HG03108 (cell line): ENCODE data around the gene SMAGP.
"Not testable (repeated sequence)": the region's sequence is repeated elsewhere in the genome, so short reads cannot be mapped to it uniquely, and the experiment has no call there.

Source experiments
- ATAC-seq: cut with Tn5 transposase; IDR thresholded peaks from one replicate; pipeline ENCODE4 v1.9.1; 2021; ENCODE audit warnings: moderate library complexity; ENCODE audit not compliant: unreplicated experiment

The SMAGP gene, protein sequence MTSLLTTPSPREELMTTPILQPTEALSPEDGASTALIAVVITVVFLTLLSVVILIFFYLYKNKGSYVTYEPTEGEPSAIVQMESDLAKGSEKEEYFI

DNA sequence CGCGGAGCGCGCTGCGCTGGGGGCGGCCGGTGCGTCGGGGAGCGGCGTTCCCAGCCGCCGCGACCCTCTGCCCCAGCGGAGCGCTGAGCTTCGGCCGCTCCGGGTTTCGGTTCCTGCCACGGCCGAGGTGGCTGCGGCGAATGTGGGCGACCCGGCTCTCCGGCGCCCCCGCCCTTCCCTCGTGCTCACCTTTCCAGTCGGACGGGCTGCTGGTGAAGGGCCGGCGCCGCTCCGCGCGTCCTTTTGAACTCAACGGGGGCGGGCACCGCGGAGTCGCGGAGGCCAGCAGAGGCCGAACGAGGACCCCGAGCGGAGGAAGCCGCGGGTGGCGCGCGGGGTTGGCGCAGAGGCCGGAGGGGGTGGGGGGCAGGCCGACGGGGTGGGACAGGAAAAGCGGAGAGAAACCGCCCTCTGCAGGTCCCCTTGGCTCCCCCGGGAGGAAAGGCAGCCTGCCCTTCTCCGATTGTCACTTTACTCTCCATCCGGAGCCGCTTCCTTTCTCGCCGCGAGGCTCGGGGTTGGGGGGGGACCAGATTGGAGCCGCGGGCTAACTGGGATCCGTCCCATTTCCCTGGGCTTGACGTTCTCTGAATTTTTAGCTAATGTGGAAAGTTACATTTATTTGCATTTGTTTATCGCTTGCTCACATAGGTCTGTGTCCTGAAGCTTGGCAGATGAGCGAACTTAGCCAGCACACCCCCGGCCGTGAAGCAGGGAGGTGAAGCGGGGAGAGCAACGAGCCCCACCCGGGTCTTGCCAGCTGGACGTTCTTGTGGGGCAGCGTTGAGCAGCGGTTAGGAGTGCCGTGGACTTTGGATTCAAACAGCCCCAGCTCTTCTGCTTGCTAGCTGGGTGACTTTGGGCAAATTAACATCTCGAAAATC lies at the start of gene SMAGP:
SMAGP (minus strand) TSS at position 349 of the 884 bp plus-strand sequence. CDS start 1,137 bp downstream, outside the sequence.
- ATAC-seq = peak; percentile 67

DNA sequence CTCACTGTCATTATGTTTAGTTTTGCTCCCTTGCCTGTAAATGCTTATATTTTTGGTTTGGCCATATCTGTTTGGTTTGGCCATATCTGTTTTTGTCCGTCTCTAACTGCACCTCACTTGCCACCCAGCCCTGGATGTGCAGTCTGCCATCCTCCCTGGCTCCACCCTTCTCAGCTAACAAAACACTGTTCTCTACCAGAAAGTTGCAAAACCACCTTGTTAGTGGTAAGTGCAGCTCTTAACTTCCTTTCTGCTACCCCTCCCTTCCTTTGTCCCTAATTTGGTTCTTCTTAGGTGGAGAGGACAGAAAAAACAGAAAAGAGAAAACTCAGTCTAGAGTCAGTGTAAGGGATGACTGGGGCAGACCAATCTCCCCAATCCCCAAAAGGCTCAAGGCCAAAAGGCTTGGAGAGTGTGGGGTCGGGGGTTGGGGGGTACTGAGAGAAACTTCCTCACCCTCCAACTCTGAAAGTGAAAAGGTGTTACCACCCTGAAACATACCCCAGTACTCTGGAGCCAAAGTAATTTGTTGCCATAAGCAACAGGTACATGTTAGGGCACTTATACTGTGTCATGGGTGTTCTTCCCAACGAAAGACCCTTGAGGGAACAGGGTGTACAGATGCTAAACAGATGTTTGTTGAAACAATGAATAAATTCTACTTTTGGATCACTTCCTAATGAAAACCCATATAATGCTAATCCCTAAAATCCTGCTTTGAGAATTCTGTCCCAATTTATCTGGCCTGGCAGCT lies 48.8 kb upstream of the SMAGP start:
- ATAC-seq = peak; percentile 60

DNA sequence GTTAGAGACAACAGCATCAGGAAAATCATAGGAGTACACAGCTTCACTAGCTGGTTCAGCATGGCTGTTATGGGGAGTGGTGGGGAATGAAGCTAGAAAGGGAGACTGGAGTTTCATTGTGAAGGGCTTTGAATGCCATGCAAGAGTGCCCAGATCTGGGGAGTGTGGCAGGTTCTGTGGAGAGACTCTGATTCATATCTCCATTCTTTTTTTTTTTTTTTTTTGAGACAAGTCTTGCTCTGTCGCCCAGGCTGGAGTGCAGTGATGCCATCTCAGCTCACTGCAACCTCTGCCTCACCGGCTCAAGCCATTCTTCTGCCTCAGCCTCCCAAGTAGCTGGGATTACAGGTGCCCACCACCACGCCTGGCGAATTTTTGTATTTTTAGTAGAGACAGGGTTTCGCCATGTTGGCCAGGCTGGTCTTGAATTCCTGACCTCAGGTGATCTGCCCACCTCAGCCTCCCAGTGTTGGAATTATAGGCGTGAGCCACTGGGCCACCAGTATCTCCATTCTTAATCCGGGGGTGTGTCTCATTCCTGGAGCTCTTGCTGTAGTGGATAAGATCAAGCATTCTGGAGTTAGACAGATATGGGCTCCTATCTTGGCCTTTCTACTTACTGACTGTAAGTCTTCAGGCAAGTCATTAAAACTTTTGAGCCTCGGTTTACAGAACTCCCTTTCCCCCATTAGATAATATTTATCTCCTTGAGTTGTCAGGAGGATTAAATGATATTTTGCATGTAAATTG lies 48.0 kb upstream of the SMAGP start:
- not testable (repeated sequence) for ATAC-seq

DNA sequence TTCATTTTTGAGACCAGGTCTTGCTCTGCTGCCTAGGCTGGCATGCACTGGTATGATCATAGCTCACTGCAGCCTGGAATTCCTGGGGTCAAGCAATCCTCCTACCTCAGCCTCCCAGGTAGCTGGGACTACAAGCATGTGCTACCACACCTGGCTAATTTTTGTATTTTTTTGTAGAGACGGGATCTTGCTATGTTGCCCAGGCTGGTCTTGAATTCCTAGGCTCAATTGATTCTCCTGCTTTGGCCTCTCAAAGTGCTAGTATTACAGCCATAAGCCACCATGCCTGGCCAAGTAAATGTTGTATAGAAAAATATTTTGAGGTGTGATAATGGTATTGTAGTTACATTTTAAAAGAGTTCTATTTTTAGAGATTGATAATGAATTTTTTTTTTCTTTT lies 41.2 kb upstream of the SMAGP start:
- no peak for ATAC-seq

DNA sequence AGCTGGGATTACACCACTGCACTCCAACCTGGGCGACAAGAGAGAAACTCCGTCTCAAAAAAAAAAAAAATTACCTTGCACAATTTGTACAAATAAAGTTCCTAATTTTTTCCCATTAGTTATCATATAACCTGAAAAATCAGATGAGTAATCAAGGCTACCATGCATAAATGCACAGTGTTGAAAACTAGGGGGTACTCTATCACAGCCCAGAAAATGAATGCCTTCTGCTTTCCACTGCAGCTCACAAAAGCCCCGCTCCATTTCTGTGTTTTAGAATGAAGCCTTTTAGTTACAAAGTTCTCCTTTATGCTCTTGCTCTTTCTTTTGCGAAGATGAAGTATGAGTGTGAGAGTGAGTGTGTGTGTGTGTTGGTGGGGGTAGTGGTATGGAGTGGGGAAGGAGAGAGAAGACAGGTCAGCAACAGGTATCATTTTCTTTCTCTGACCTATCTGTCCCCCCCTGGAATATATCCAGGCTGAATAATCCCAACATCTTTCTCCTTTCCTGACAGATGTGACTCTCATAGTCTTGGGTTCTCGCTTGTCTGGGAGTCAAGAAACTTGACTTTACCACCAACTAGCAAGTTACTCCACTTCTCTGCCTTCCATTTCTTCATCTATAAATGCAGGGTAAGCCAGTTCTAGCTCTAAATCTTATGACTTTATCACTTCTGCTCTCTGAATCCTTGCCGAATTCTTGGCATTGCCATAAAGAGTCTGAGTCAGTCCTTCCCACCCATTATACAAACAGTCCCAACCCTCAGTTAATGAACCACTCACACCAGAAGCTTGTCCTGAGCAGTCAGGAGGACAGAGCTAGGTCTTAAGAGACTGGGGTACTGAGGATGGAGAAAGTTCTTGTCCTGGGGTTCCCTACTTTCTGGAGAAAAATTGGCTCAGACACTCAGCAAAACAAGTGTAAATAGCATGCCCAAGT lies 37.7 kb upstream of the SMAGP start:
- ATAC-seq = no peak

DNA sequence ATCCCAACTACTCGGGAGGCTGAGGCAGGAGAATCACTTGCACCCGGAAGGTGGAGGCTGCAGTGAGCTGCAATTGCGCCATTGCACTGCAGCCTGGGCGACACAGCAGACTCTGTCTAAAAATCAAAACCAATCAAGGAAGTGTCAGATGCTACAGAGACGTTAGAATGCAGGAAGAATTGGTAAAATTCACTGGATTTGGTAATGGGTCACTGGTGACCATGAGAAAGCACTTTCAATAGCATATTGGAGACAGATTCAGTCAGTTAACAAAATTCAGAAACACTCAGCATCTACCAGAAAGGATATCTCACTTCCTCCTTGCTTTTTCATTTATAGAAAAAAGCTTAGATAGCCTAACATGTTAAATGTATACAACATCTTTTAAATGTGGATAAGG lies 36.3 kb upstream of the SMAGP start:
- no peak for ATAC-seq

DNA sequence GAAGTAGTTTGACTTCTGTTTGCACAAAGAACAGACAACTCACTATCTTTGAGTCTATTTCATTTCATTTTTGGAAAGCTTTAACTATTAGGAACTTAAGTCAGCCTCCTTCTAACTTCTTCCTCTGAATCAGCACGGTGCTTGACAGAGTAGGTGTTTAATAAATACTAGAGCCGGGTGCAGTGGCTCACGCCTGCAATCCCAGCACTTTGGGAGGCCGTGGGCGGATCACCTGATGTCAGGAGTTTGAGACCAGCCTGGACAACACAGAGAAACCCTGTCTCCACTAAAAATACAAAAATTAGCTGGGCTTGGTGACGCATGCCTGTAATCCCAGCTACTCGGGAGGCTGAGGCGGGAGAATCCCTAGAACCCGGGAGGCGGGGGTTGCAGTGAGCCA lies 30.6 kb upstream of the SMAGP start:
- ATAC-seq = not testable (repeated sequence)

DNA sequence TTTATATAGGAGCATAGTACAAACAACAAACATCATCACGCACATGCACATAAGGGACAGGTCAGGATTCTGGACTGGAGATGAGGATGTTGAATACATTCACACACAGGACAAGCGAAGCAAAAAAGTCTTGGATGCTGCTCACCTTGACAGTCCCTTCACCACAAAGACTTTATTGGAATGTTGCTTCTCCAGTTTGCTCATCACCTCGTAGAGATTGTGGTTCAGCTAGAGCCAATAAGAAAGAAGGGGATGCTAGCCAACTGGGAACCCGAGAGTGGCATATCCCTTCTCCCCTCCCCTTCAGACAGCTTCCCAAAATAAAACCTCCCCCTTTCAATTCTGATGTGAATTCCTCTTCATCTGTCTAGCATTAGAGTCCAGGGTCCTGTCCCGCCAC lies 25.4 kb upstream of the SMAGP start:
- ATAC-seq = no peak

DNA sequence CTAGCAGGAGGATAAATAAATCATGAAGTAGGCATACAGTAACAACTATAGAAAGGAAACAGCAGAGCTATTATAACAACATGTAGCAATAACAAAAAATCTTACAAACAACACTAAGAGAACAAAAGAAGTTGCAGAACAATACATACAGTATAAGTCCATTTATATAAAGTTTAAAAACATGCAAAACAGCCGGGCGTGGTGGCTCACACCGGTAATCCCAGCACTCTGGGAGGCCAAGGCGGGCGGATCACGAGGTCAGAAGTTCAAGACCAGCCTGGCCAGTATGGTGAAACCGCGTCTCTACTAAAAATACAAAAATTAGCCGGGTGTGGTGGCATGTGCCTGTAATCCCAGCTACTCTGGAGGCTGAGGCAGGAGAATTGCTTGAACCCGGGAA lies 23.9 kb upstream of the SMAGP start:
- ATAC-seq = not testable (repeated sequence)

DNA sequence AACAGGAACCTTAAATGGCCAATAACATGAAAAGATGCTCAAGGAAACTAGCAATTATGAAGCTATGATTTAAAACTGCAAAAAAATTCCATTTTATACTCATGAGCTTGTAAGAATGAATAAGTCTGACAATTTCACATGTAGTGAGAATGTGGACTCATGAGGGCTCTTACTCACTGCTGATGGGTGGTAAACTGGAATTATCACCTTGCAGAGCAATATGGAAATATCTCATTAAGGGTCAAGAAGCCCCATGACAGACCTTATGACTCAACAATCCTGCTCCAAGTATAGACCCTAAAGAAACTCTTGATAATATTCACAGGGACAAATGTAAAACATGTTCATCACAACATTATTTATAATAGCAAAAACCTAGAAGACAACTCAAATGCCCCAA lies 23.5 kb upstream of the SMAGP start:
- no peak for ATAC-seq

DNA sequence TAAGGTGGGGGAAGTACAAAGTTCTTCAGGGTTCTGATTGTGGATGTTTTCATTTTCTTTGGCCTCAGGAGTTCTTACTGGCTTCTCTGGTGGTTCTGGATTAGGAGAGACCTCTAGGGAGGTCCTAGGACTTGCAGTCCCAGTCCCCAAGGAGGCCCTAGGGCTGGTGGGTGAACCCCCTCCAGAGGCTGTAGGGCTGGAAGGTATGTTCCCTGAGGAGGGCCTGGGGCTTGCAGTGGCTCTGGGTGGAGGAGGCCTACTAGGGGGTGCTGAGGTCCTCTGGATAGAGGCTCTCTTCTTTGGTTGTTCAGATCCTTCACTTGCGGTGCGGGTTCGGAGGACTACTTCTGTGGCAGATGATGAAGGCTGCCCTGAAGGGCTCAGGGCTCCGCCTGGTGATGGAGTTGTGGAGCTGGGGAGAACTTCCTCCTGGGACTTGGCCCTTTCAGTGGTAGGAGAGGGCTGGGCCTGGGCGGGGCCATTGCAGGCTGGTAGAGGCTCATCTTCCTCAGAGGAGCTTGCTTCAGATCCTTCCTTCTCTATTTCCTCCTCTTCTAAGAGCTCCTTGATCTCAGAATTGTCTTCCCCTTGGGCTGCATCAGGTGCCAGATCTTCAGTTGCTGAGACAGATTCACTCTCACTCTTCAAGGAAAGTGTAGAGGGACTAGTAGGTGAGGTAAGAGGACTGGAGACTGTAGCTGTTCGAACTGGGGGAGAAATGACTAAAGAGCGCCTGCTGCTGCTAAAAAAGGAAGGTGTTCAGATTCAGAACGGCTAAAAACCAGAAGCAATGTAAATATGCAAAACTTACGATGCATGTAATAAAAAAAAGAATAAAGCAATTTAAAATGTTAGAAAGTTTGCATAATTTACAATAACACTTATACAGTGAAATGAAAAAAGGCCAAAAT lies 21.6 kb upstream of the SMAGP start:
- not testable (repeated sequence) for ATAC-seq

DNA sequence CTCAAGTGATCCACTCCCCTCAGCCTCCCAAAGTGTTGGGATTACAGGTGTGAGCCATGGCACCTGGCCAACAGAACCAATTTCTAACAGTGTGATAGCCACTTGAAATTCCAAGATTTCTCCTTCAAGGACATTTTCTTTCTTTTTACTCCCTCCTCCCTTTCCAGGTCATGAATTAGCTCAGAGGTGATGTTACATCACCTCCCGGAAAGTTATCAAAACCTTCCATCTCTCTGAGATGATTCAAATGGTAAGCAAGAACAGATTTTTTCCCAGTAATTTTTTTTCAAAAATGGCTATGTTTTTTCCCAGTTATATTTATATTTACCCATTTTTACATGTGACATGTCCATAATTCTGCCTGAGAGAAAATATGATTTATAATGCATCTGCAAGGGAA lies 15.6 kb upstream of the SMAGP start:
- no peak for ATAC-seq

DNA sequence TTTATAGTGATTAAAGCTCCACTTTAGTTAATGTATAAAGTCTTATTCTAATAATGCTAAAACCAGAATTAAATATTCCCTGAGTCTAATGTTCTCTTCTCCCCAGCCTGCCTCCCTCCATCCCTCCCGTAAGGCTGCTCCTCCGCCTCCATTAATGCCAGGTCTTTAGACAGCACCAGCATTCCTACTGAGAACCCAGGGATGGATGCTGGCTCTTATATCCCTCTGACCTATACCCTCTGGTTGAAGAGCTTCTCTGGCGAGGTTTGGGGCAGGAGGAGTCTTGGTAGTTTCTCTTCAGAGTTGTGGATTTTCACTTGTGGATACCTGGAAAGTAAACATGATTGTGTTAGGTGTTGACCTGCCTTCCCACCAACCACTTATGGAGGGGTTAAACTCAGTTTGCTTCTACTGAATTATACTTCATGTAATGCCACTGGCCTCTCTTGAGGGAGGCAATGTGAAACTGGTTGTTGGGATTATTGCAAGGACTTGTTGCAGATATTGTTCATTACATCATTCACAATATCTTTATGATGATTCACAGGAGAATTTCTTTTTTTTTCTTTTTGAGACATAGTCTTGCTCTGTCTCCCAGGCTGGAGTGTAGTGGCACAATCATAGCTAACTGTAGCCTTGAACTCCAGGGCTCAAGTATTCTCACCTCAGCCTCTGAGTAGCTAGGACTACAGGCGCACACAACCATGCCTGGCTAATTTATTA lies 11.1 kb upstream of the SMAGP start:
- ATAC-seq = no peak

DNA sequence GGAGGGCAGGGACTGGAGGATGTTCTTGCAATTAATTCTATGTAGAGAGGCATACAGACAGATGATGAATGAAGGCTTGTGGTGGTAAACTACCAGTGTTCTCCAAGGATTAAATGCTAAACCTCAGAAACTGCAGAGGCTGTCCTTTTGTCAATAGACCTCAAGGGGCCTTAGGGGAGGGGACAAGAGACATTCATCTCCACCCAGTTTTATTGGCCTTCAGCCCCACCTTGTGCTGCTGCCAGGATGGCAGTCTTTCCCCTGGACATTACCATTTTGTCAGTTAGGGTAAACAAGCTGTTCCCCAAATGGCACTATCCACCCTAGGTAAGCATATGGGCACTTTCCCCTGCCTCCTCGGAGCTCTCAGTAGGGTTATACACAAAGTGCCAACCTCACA lies 4.9 kb upstream of the SMAGP start:
- no peak for ATAC-seq

DNA sequence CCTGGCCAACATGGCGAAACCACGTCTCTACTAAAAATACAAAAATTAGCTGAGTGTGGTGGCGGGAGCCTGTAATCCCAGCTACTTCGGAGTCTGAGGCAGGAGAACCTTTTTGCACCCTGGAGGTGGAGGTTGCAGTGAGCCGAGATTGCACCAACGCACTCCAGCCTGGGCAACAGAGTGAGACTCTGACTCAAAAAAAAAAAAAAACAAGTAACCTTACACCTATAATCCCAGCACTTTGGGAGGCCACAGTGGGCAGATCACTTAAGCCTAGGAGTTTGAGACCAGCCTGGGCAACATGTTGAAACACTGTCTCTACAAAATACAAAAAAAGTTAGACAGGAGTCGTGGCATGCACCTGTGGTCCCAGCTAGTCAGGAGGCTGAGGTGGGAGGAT lies 2.6 kb upstream of the SMAGP start:
- not testable (repeated sequence) for ATAC-seq

DNA sequence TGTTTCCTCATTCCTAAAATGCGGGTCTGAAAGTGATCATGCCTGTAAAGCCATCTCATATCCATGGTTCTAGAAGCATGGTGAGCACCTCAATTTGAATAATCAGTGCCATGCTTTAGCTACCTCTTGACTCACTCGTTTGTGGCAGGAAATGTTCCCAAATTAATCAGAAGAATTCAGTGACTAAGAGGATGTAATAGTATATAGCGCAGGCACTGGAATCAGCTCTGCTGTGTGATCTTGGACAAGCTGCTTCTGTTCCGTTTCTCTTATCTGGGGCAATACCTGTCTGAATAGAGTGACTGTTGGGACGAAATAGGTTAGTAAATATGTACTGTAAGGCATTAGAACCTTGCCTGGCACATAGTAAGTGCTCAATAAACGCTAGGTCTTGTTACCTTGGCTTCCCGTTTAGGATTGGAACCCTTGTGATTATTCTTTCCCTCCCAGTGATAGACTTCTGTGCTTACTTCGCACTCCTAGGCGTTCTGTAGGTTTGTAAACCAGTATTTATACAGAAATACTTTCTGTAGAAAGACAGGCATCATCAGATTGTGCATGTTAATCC lies 820 bp upstream of the SMAGP start:
- ATAC-seq = no peak

DNA sequence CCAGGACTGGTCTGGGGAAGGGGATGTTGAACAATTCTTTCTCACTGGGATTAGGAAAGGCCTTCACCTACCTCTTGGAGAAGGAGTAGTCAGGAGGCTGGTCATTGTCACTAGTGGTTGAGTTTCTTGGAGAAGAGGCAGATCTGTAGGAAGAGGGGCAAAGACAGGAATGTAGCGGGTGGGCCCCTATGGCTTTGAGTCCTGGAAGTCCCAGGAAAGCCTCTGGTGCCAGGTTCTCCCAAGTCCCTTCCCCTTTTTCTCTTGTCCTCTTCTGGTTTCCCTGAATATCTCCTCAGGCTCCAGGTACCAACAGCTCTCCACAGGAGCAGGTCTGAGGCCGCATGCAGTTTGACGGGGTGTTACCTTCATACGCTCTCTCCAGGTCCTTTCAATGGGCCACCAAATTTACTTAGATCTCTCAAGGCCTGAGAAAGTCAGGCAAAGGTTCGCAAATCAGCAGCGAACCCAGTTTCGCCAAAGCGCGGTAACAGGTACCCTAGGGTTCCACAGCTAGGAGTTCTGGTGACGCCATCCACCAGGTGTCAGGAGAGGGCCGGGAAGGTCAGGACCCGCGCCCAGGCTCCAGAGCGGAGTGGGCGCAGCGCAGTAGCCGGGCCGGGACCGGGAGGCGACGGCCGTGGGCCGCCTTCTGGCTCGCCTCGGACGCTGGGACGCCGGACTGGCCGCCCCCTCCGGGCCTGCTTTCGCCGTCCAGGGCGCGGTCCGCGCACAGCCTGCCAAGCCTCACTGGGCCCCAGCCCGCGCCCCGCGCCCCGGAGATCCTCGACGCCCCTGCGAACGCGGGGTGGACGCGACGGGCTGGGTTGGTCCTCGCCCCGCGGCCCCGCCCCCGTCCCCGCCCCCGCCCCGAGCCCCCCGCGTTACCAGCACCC lies 795 bp downstream of the SMAGP start:
- peak; percentile 41 for ATAC-seq
